ENCODE data around the gene CEP20.
"Not testable (repeated sequence)": the region's sequence is repeated elsewhere in the genome, so short reads cannot be mapped to it uniquely, and the experiment has no call there.

The CEP20 gene

DNA sequence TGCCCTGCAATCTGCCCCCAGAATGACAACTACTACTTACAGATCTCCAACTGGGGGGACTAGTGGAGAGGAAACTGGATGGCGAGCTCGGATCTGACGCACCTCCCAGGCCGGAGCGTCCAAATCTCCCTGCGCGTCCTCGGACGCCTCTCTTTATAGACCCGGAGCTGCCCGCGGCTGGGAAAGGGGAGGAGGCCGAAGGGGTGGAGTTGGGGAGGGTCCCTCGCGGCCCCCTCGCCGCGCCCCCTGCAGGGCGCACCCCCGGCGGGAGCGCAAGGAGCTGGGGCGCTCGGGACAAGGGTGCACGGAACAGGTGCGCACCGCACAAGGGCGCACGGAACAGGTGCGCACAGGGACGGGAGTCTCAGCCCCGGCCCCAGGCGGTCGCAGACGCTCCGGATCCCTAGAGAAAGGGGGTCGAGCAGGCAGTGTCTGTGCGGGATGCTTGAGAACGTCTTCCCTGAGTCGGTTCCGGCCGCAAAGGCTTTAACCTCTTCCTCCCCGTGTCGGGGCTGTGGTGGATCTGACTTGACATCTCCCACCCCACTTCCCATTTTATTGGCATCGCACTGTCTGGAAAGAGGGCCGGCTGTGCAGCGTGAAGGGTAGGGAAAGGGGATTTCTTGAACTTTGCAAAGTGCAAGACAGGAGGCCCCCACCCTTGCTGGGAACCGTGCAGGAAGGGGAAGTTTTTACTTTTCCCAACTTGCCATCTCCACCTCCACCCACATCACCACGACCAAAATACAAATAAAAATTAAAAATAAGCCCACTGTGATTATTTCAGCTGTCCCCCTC, 31.3 kb downstream of the CEP20 start, which contains the start of gene MYH11:
TSS of gene MYH11 (minus strand) at position 128 of the 798 bp plus-strand sequence. CDS start 18,776 bp downstream, outside the sequence.
- no peak for DNase-seq

DNA sequence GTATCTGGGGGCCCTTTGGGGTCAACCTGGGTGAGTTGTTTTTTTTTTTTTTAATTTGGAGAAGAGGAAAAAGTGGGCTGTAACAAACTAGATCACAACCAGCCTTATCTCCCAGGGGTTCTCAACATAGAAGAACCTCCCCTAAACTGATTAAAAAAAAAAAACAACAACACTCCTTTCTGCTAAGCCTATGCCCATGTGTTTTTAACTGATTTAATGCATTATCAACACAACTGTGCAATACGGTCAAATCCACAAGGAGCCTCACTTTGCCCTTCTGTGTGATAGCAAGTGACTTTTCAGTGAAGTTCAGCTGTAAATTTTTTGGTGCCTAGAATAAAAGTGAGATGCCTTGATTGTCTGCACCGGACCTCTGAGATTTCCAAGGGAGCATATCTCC, 32.2 kb downstream of the CEP20 start:
- no peak for DNase-seq

DNA sequence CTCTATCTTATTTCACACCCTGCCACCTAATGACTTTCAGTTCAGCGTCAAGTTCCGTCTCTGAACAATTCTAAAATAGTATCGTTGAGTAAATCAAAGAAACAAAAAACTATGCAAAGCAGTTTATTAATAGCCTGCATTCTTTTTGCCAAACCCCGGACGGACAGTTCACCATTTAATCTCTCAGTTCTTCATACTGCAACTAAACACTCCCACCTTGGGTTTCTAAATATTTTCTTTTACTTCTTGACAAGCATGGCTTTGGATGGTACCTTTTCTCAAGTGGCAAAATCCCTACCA, 32.7 kb downstream of the CEP20 start:
- DNase-seq: no peak

DNA sequence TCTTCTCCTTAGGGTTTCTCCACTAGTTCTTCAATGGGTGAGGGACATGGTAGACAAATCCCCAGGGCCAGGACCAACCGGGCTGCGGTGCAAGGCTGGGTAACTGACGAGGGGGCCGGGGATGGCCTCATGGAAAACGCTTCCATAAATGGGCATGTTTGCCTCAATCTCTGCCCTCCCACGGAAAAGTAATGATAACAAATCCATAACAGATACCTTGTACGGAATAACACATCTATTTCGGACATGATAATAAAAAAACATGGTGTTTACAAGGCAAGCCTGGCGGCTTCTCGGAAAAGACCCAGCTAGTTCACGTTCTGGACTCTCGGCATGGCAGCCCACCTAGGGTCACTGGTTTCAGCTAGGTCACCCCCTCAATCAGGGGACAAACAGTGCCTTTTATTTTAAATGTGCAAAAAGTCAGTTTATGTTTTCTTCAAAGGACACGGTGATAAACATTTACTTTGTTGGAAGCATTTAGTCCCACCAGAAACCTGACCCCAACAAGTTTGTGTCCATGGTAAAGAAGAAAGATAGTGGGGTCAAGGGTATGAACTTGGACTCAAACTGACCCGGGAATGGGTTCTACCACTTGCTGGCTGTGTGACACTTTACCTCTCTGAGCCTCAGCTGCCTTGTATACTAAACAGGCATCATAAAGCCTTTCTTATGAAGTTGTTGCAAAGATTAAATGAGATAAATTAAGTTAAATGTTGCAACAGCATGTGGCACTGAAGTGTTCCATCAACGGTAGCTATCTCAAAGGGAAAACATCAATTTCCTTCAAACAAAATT, 33.3 kb downstream of the CEP20 start:
- DNase-seq: no peak

DNA sequence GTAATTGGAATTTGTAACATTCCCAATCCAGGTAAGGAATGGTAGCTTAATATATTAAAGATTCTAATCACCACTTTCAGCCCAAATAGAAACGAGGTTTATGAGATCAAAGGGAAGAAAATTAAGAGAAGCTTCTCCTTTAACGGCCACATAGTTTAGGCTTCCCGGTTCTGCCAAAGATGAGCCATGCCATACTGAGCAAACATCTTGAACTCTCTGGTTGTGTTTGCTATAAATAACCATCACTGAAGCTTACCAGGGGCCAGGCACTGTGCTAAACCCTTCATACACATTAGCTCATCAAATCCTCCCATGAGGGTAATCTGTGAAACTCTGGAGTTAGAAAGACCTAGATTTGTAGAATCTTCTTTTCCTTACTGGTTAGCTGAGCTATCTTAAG, 34.3 kb downstream of the CEP20 start:
- no peak for DNase-seq

DNA sequence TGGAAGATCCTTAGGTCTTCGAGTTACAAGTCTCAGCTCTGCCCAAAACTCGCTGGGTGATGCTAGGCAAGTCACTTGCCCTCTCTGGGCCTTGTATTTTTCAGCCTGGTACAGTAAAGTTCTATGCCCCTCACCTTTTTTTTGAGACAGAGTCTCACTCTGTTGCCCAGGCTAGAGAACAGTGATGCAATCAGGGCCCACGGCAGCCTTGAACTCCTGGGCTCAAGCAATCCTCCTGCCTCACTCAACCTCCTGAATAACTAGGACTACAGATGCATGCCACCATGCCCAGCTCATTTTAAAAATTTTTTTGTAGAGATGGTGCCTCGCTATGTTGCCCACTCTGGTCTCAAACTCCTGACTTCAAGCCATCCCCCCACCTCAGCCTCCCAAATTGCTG, 35.4 kb downstream of the CEP20 start:
- DNase-seq: no peak

DNA sequence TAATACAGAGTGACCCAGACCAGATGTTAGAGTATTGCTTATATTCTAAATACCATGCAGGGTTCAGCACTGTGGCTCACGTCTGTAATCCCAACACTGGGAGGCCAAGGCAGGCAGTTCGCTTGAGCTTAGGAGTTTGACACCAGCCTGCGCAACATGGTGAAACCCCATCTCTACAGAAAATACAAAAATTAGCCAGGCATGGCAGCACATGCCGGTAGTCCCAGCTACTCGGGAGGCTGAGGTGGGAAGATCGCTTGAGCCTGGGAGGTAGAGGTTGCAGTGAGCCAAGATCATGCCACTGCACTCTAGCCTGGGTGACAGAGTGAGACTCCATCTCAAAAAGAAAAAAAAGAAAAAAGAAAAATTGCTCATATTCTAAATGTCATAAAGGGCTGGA, 37.8 kb downstream of the CEP20 start:
- not testable (repeated sequence) for DNase-seq

DNA sequence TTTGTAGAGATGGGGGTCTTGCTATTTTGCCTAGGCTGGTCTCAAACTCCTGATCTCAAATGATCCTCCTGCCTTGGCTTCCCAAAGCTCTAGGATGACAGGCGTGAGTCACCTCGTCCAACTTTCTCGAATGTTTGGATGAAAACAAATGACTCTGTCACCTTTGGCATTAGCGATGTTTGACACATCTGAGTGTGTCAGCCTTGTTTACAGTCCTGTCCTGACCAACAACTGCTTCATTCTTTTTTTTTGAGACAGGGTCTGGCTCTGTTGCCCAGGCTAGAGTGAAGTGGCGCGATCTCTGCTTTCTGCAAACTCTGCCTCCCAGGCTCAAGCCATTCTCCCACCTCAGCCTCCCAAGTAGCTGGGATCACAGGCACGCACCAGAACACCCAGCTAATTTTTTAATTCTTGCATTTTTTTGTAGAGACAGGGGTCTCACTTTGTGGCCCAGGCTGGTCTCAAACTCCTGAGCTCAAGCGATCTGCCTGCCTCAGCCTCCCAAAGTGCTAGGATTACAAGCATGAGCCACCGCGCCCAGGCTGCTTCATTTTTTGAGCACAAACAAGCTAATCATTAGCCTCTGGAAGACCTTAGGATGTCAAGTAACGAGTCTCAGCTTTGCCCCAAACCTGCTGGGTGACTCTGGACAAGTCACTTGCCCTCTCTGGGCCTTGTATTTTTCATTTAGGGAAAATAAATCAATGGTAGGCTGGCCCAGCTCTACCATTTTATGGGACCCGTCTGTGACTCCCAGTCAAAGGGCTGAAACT, 39.0 kb downstream of the CEP20 start:
- DNase-seq: no peak

DNA sequence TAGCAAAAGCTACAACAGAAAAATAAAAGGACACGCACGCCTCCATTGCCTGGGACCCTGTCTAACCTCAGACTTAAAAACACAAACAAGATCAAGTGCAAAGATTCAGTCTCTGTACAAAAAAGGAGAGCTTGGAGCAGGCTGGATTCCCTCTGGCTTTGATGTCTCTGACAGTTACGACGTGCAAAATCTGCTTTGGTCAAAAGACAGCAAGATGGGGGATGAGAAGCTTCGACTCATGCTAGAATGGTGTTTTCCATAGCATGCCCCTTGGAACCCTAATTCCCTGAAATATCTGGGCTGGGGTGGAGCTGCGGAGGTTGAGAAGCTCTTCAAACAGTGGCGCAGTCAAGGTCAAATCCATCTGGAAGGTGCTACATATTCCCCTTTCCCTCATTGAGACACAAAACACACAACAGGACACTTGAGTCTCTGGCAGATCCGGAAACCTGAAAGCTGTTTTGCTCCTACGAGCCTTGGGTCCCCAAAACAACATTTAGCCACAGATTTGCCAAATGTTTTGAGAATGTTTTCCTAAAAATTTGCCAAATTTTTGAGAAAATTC, 40.7 kb downstream of the CEP20 start:
- DNase-seq: no peak

DNA sequence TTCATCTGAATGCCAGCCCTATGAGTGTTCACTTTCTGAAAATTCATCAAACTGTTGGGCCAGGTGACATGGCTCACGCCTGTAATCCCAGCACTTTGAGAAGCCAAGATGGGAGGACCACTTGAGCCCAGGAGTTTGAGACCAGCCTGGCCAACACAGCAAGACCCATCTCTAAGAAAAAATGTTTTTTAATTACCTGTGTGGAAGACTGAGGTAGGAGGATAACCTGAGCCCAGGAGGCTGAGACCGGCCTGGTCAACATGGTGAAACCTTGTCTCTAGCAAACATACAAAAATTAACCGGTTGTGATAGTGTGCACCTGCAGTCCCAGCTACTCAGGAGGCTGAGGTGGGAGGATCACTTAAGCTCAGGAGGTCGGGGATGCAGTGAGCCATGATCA, 41.9 kb downstream of the CEP20 start:
- DNase-seq: no peak

DNA sequence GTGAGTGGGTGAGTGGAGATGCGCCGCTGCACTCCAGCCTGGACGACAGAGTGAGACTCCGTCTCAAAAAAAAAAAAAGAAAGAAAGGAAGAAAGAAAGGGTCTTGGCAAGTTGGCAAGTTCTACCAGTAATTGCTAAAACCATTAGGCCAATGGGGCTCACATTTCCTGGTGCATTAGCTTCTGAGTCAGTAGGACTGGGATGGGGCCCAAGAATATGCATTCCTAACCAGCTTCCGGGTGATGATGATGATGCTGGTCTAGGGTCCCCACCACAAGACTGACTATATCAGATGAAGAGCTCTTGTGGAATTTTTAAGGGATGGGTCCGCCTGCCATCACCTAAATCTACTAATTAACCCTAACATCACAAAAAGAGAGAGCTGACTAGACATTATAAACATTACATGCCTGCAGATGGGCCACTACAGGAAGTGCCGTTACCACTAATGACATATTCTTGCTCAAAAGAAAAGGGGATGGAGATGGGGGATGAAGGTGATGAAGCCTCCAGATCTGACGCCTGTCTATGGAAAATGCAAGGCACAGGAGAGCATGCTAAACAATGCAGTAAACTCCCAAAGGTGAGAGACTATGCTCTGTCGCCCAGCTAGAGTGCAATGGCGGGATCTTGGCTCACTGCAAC, 44.6 kb downstream of the CEP20 start:
- no peak for DNase-seq

DNA sequence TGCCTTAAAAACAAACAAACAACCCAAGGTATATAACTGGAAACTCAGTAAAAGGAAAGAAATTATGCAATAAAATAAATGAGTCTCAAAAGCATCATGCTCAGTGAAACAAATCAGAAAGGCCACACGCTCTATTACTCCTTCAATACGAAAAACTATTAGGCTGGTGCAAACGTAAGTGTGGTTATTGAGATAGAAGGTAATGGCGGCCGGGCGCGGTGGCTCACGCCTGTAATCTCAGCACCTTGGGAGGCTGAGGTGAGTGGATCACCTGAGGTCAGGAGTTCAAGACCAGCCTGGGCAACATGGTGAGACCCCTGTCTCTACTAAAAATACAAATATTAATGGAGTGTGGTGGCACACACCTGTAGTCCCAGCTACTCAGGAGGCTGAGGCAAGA, 49.2 kb downstream of the CEP20 start:
- DNase-seq: not testable (repeated sequence)

DNA sequence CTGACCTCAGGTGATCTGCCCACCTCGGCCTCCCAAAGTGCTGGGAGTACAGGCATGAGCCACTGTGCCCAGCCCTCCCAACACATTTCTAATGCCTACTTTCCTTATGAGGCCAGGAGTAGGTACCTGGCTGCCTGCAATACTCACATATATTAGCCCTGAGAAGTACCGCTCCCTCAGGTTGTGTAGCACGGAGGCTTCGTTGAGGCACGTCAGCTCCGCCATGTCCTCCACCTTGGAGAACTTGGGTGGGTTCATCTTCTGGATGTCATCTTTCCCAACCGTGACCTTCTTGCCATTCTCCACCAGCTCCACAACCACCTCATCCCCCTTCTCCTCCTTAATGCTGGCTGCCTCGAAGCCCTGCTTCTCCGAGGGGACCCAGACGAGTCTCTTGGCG, 50.6 kb downstream of the CEP20 start:
- DNase-seq: no peak

DNA sequence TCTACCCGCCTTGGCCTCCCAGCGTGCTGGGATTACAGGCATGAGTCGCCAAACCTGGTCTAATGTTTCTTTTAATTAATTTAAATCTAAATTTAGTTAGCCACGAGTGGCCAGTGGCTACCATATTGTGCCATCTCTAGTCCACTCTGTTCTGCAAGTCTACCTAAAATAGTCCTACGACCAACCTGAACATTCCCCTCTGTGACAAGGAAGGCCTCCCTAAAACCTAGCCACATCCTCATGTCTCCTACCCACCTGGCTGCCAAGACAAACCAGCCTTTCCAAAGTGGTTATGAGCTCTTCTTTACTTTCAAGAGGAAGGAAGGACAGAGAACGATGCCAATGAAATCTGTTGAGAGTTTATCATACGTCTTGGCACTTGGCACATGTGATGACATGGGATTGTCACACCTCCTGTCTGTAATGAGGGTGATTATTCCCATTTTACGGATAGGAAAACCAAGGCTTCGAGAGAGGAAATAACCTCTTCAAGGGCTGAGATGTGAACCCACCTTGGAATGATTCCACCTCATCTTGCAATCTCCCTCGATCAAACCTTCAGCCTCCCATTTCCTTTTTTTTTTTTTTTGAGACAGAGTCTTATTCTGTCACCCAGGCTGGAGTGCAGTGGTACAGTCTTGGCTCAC, 51.3 kb downstream of the CEP20 start:
- no peak for DNase-seq

DNA sequence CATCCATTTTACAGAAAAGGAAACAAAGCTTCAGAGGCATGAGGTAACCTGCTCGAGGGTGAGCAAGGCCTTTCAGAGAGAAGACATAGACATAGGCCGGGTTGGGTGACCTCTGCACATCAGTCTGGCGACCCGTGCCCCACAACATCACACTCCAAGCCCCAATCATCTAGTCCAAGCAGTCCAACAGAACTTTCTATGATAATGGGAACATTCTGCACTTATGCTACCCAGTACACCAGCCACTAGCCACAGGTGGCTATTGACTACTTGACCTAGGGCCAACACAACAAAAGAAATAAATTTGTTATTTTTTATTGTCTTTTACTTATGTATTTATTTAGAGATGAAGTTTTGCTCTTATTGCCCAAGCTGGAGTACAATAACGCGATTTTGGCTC, 52.3 kb downstream of the CEP20 start:
- no peak for DNase-seq

DNA sequence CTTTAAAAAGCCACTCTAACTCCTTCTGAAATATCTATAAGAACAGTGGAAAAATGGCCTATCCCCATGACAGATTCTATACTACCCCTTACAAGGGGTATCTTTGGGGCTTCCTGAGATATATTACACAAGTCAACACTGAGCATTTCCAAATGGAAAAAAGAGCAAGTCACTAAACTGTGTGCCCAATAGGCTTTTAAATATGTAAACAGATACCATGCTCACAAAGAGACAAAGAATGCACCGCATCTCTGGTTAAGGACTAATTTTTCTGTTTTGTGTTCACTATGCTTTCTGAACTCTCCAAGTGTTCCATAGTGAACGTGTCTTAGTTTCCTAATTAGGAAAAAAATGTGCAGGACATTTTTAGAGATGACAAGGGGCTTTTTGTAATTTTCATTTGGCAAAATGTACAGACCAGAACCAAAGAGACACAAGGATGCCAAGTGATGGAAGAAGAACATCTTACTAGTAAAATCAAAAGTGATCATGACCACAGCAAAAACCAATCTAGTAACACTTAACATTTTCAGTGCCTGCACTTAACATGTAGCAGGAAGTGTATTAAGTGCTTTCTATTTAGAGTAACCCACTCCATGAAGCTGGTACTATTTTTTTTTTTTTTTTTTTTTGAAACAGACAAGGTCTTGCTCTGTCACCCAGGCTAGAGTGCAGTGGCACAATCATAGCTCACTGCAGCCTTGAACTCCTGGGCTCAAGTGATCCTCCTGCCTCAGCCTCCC, 53.1 kb downstream of the CEP20 start:
- no peak for DNase-seq

DNA sequence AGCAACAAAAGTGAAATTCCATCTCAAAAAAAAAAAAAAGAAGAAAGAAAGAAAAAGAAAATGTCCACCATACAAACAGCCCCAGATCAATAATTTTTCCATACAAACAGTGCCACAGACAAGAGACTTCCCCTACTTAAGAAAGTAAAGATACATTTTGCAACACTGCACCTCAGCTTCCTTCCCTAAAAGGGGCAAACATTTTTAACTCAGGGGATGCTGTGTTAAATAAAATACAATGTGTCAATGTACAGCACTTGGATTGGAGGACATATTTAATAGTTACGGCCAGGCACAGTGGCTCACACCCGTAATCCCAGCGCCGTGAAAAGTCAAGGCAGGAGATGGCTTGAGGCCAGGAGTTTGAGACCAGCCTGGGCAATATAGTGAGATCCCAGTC, 53.9 kb downstream of the CEP20 start:
- DNase-seq: no peak

DNA sequence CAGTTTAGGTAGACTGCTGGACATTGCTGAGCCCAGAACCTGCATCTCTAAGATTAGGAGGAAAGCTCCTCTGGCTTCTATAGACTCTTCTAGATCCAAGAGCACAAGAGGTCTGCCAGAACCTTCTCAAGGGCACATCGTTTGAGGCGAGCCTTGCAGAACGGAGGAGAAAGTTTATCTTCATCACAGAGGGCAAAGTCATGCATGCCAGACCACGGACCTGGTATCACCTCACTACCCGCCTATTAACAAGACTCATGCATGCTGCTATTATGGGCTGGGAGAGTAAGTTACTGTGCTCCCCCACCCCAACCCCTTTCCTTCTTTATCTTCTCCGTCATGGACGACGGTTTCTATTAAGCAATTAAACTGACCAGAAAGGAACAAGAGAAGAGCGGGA, 54.9 kb downstream of the CEP20 start:
- no peak for DNase-seq

DNA sequence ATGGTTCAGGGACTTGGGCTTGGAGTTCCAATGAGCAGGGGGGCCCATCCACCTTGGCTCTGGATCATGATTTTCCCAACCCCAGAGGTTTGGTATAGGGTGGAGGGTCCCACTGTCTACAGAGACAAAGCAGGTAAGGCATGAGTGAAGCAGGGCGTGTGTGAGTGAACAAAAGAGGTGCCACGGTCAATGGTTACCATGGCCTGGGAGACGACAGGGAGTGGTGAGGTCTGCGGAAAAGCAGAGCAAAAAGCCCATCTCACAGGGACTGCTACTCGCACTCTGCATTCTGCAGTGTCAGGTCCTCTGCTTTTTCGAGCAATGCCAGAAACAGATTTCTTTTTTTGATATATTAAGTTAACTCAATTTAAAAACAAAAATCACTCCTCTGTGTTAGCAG, 56.2 kb downstream of the CEP20 start:
- no peak for DNase-seq

DNA sequence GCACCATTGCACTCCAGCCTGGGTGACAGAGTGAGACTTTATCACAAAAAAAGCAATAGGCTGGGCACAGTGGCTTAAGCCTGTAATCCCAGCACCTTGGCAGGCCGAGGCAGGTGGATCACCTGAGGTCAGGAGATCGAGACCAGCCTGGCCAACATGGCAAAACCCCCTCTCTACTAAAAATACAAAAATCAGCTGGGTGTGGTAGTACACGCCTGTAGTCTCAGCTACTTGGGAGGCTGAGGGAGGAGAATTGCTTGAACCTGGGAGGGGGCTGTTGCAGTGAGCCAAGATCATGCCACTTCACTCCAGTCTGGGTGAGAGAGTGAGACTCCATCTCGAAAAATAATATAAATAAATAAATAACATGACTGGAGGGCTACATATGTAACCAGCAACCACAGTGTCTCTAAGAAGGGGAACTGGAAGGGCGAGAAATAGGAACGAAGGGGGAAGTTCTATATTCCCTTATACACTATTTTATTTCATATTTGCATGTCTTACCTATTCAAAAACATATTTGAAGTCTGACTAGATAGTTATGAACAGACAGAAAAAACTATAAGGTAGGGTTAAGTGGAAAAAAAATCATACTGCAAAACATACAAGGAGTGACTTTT, 57.5 kb downstream of the CEP20 start:
- no peak for DNase-seq

DNA sequence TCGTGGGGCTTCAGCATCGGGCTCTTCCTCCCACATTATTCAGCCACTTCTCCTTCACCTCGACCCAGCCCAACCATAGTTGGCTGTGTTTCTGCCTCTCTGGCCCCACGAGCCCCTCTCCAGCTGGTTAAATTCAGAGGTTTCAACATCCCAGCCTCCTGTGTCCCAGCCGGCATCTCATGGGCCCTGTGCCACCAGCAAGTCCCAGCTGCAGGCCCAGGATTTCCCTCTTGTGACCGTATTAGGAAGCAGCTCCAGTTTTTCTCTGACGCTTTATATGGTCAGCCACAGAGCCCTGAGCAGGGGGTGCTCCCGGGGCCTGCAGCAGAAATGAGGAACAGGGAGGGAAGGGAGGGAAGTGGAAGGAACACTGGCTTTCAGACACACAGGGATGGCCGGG, 58.9 kb downstream of the CEP20 start:
- DNase-seq: no peak
